Globus pallidus (tissue), 1 donor: ENCODE measurements around the gene SHOC1.
"Not testable (repeated sequence)": the region's sequence is repeated elsewhere in the genome, so short reads cannot be mapped to it uniquely, and the experiment has no call there.

ENCODE experiments used
- DNase-seq: peaks from one replicate; pipeline ENCODE4 v3.0.0-alpha.2; 2015; ENCODE audit warnings: low spot score

The SHOC1 gene

DNA sequence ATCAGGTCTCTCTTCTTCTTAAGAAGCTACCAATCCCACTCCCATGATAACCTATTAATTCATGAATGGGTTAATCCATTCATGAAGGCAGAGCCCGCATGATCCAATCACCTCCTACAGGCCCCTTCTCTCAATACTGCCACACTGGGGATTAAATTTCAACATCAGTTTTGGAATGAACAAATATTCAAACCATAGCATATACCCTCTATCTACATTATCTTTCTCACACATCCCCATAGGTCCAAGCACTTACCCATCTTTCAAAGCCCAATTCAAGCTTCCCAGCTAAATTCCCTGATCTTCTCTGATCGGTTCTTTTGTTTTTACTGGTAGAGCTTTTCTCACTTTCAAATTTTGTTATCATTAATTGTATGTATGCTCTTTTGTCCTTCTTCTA, 10.5 kb upstream of the SHOC1 start:
- no peak for DNase-seq

GRCh38 chr9:111804636-111805035, 9.9 kb upstream of the SHOC1 start:
- DNase-seq, result no peak

DNA sequence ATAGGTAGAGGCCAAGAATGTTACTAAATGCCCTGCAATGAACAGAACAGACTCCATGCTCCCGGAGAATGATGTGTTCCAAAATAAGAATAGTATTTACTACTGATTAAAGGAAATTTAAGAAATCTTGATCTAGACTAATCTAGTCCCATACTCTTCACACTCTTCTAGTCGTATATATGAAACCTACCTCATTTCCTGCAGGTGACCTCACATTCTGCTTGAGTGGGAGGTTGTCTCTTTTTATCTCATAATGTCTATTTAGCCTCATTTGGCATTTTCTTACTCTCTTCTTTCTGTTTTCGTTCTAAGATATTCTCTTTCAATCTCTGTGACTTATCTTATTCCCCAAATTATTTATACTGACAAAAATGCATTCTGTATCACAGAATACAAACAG, 9.2 kb upstream of the SHOC1 start:
- no peak for DNase-seq

- DNase-seq, result no peak
These were observed 5.3 kb upstream of the SHOC1 start for GRCh38 chr9:111799915-111800526.

DNA sequence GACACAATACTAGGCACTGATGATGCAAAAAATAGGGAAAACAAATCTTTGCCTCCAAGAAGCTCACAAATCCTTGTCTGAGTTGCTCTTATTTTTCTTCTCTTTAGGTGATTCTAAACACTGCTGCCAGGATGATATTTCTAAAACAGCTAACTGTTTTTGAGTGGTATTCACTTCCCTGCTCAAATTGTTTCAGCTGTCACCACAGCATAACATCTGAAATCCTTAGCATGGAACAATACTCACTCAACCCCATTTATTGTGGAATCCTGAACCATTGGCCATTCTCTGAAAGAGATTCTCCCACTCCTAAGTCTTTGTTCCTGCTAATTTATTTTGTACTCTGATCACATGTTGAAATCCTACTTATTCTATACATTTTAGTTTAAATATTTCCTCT, 4.8 kb upstream of the SHOC1 start:
- no peak for DNase-seq

GRCh38 chr9:111798786-111799185, 4.0 kb upstream of the SHOC1 start:
- no peak for DNase-seq

- no peak for DNase-seq
These were observed 761 bp upstream of the SHOC1 start for GRCh38 chr9:111795557-111795839.

- not testable (repeated sequence) for DNase-seq
These were observed 2.9 kb downstream of the SHOC1 start for GRCh38 chr9:111791821-111792220.

DNA sequence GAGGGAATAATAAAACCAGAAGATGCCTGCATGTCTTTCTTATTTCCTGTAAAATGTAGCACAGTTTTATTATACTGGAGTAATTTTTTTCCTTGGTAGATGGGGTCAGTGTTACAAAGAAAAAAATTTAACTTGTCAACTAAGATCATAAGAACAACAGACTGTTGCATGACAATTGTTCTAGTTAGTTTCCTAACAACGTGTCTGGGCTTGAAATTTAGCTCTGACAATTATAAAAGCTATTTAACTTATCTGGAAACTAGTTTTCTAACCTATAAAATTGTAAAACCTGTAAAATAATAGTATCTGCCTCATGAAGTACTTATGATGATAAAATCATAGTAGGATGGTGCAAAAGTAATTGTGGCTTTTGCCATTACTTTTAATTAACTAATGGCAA, 4.9 kb downstream of the SHOC1 start:
- DNase-seq, result no peak

GRCh38 chr9:111783857-111784256, 10.9 kb downstream of the SHOC1 start:
- DNase-seq, result no peak

GRCh38 chr9:111783424-111783823, 11.3 kb downstream of the SHOC1 start:
- DNase-seq, result no peak

GRCh38 chr9:111766066-111766465, 28.7 kb downstream of the SHOC1 start:
- DNase-seq, result no peak

DNA sequence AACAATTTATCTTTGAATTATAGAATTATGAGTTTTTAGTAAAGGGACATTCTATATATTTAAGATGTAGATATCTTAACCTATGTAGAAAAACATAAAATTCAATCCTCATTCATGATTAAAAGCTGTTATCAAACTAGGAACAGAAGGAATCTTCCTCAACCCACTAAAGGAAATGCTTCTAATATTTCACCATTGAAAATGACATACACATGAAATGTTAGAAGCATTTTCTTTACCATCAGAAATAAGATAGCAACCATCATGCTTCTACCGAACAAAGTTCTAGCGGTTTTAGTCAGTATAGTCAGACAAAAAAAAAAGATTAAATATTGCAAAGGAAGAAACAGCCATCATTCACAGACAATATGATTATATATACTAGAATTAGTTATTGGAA, 32.2 kb downstream of the SHOC1 start:
- no peak for DNase-seq

GRCh38 chr9:111759762-111760639, 34.7 kb downstream of the SHOC1 start:
- peak; percentile 75 for DNase-seq

DNA sequence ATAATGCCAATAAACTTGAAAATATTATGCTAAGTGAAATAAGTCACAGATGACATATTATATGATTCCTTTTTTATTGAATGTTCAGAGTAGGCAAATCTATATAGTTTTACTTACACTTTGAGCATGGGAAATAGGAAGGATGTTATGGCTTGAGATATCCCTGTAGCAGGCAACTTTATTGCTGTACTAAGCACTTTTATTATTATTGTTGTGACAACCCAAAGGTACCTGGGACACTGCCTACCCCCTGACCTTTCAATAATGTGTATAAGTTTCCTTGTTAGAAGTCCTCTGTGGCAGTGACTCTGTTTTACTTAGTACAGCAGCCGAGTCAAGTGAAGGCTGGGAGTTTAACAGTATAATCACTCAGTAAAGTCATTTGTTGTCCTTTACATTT, 39.9 kb downstream of the SHOC1 start:
- no peak for DNase-seq

GRCh38 chr9:111752455-111752854, 42.3 kb downstream of the SHOC1 start:
- DNase-seq, result no peak
